HepG2 (cell line): Measurements from ENCODE around the gene UBE3A.

Source experiments
- EEA1 ChIP-seq: sonication (generic); formaldehyde crosslinking; IDR thresholded peaks from 2 replicates; pipeline ENCODE4 v1.5.1; 2020; ENCODE audit warnings: mild to moderate bottlenecking, missing genetic modification reagents, borderline replicate concordance
- HDAC6 ChIP-seq: fragments of 200-600 bp; sonication (generic); IDR thresholded peaks from 2 replicates; pipeline ENCODE4 v1.7.0; 2017; ENCODE audit warnings: mild to moderate bottlenecking, antibody characterized with exemption, low read length, low read depth
- POLR2A ChIP-seq, 2 experiments: IDR thresholded peaks; 2 replicates each; pipeline ENCODE4 v1.6.1; 2011; ENCODE audit warnings: low read depth in 2 of 2, low read length in 2 of 2, mild to moderate bottlenecking in 1 of 2, moderate library complexity in 1 of 2; ENCODE audit not compliant: insufficient read depth in 1 of 2
- SPEN ChIP-seq: sonication (generic); formaldehyde crosslinking; IDR thresholded peaks from 2 replicates; pipeline ENCODE4 v1.5.1; 2020; ENCODE audit warnings: low read depth, mild to moderate bottlenecking, missing genetic modification reagents
- TCF7 ChIP-seq: sonication (generic); IDR thresholded peaks from 2 replicates; pipeline ENCODE4 v1.6.1; 2016; ENCODE audit warnings: antibody characterized with exemption, low read depth
- ZBTB8A ChIP-seq: sonication (generic); formaldehyde crosslinking; IDR thresholded peaks from 2 replicates; pipeline ENCODE4 v1.4.0; 2020; ENCODE audit warnings: mild to moderate bottlenecking, low read depth, missing genetic modification reagents, borderline replicate concordance
- ZNF121 ChIP-seq: sonication (generic); formaldehyde crosslinking; IDR thresholded peaks from 2 replicates; pipeline ENCODE4 v1.5.0; 2020; ENCODE audit warnings: mild to moderate bottlenecking, missing genetic modification reagents
- TF ChIP-seq, protein P1 (sequence below): sonication (generic); formaldehyde crosslinking; IDR thresholded peaks from 2 replicates; pipeline ENCODE4 v1.4.0; 2020; ENCODE audit warnings: missing genetic modification reagents

GRCh38 chr15:25436707-25437106 lies 2.1 kb downstream of the UBE3A start:
- TF ChIP-seq ZBTB8A (CRISPR knock-in tag) (no peak), TCF7 (no peak), HDAC6 (no peak), SPEN (CRISPR knock-in tag) (no peak), EEA1 (no peak), ZNF121 (CRISPR knock-in tag) (no peak), POLR2A (IDR thresholded peaks at IDR 0.05; ENCODE audit: insufficient read depth in 1 of 2, low read depth in 2 of 2, low read length in 2 of 2) (no peak)
- TF ChIP-seq, protein P1, sequence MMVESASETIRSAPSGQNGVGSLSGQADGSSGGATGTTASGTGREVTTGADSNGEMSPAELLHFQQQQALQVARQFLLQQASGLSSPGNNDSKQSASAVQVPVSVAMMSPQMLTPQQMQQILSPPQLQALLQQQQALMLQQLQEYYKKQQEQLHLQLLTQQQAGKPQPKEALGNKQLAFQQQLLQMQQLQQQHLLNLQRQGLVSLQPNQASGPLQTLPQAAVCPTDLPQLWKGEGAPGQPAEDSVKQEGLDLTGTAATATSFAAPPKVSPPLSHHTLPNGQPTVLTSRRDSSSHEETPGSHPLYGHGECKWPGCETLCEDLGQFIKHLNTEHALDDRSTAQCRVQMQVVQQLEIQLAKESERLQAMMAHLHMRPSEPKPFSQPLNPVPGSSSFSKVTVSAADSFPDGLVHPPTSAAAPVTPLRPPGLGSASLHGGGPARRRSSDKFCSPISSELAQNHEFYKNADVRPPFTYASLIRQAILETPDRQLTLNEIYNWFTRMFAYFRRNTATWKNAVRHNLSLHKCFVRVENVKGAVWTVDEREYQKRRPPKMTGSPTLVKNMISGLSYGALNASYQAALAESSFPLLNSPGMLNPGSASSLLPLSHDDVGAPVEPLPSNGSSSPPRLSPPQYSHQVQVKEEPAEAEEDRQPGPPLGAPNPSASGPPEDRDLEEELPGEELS, result no peak
